Measurements from ENCODE around the gene GPS1. TPM values are rescaled to one million over a fixed set of nuclear protein-coding genes. Genes with fewer than 3 reads are reported as not detected.

Gene GPS1
- total and polyA plus RNA-seq, 2 of the 4 experiments (the other 2 are of a cell fraction), result 157 to 181 TPM

- Histone ChIP-seq H3K23ac (ENCODE audit: low read depth, low read length) (no peak overlapping the region), H3K27me3 (ENCODE audit: control insufficient read depth, insufficient read depth, low read length) (no peaks in the 10 kb centered on the region), H3K27ac (ENCODE audit: insufficient read depth, low read length) (no peak overlapping the region), H2AK5ac (ENCODE audit: low read depth, low read length) (no peak overlapping the region), H3K4ac (ENCODE audit: low read depth, low read length) (no peak overlapping the region), H2BK15ac (ENCODE audit: low read depth, low read length) (no peak overlapping the region), H3K9ac (ENCODE audit: low read depth, low read length) (no peak overlapping the region), H4K91ac (ENCODE audit: insufficient read depth, low read depth, low read length) (no peak overlapping the region), H2BK5ac (ENCODE audit: low read depth, low read length, poor library complexity, severe bottlenecking) (no peak overlapping the region), H3K56ac (ENCODE audit: extremely low read depth, insufficient read depth, low read length) (no peak overlapping the region), H2BK120ac (ENCODE audit: low read depth, low read length) (no peak overlapping the region), H3K18ac (ENCODE audit: low read depth, low read length) (no peak overlapping the region), H3K4me1 (ENCODE audit: control insufficient read depth, insufficient read depth, low read length) (no peaks in the 10 kb centered on the region; the same call in 1 of the 2 replicates), H2AFZ (replicated peaks; ENCODE audit: low read length, poor library complexity) (no peak overlapping the region), H2AK9ac (replicated peaks; ENCODE audit: low read depth, low read length, poor library complexity) (no peak overlapping the region), H3K9me1 (ENCODE audit: insufficient read depth, low read length) (no peaks in the 10 kb centered on the region), H4K5ac (ENCODE audit: low read depth, low read length) (no peak overlapping the region), H3K79me1 (ENCODE audit: low read depth in 1 of 2, low read length in 2 of 2) (peaks cover 11 to 24% of the 10 kb centered on the region in 2 experiments; a peak in 3 of 4 replicates), H4K20me1 (ENCODE audit: insufficient read depth, low read length) (no peaks in the 10 kb centered on the region; the same call in none of the 2 replicates), H3K4me3 (ENCODE audit: insufficient read depth, low read depth, low read length) (no peak overlapping the region), H3K9me3 (ENCODE audit: control insufficient read depth, insufficient read depth, low read length) (no peaks in the 10 kb centered on the region), H4K8ac (ENCODE audit: low read depth in 2 of 2, low read length in 2 of 2) (no peak overlapping the region), H3K36me3 (ENCODE audit: control insufficient read depth, insufficient read depth, low read length) (peaks cover 81% of the 10 kb centered on the region), H3K14ac (replicated peaks; ENCODE audit: low read depth, low read length) (no peak overlapping the region), H3K4me2 (ENCODE audit: low read depth, low read length) (no peak overlapping the region), H2BK20ac (ENCODE audit: low read depth, low read length) (no peak overlapping the region)
- BruUV-seq (replicated peaks), result no TSS peak
- ATAC-seq (ENCODE audit: low read depth), result no peak
- intact Hi-C loops (cut with micrococcal nuclease), result no loop called here
- in situ Hi-C loops (cut with MboI; ENCODE audit: low sequenced_read_pairs), result no loop called here
- POLR2A ChIA-PET (ENCODE audit: unreplicated experiment), result interaction anchor here (1.3 kb wide), 1 partner anchor 8 kb away, joined by 3 read pairs; no protein-coding TSS in a partner anchor
- CTCF ChIA-PET, result no interaction called here
- TF ChIP-seq POLR2A (IDR thresholded peaks at IDR 0.05; ENCODE audit: low read depth, low read length), result no peak
- TF ChIP-seq BHLHE40 (IDR thresholded peaks at IDR 0.05; ENCODE audit: low read depth, low read length), result no peak
- no peak for TF ChIP-seq MAZ (IDR thresholded peaks at IDR 0.05; ENCODE audit: borderline replicate concordance, low read depth, low read length)
- TF ChIP-seq, protein P1, sequence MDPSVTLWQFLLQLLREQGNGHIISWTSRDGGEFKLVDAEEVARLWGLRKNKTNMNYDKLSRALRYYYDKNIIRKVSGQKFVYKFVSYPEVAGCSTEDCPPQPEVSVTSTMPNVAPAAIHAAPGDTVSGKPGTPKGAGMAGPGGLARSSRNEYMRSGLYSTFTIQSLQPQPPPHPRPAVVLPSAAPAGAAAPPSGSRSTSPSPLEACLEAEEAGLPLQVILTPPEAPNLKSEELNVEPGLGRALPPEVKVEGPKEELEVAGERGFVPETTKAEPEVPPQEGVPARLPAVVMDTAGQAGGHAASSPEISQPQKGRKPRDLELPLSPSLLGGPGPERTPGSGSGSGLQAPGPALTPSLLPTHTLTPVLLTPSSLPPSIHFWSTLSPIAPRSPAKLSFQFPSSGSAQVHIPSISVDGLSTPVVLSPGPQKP (IDR thresholded peaks at IDR 0.05; ENCODE audit: borderline replicate concordance, low read depth, low read length), result no peak
- TF ChIP-seq, protein P2, sequence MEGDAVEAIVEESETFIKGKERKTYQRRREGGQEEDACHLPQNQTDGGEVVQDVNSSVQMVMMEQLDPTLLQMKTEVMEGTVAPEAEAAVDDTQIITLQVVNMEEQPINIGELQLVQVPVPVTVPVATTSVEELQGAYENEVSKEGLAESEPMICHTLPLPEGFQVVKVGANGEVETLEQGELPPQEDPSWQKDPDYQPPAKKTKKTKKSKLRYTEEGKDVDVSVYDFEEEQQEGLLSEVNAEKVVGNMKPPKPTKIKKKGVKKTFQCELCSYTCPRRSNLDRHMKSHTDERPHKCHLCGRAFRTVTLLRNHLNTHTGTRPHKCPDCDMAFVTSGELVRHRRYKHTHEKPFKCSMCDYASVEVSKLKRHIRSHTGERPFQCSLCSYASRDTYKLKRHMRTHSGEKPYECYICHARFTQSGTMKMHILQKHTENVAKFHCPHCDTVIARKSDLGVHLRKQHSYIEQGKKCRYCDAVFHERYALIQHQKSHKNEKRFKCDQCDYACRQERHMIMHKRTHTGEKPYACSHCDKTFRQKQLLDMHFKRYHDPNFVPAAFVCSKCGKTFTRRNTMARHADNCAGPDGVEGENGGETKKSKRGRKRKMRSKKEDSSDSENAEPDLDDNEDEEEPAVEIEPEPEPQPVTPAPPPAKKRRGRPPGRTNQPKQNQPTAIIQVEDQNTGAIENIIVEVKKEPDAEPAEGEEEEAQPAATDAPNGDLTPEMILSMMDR (conservative IDR thresholded peaks at IDR 0.05; ENCODE audit: low read depth, low read length), result no peak
- TF ChIP-seq MXI1 (IDR thresholded peaks at IDR 0.05; ENCODE audit: borderline replicate concordance, low read depth, low read length), result no peak
- TF ChIP-seq CEBPB (IDR thresholded peaks at IDR 0.05; ENCODE audit: low read depth, low read length), result no peak
- TF ChIP-seq SMC3 (IDR thresholded peaks at IDR 0.05; ENCODE audit: low read depth, low read length), result no peak
- no peak for TF ChIP-seq MAFK (IDR thresholded peaks at IDR 0.05; ENCODE audit: low read depth, low read length)
- TF ChIP-seq RFX5 (IDR thresholded peaks at IDR 0.05; ENCODE audit: low read depth, low read length), result no peak
- no peak for TF ChIP-seq CHD1 (IDR thresholded peaks at IDR 0.05; ENCODE audit: low read depth, low read length)
- WGBS, 2 experiments (ENCODE audit: extremely low coverage in 2 of 2, insufficient read length in 1 of 2), result 88% methylated on average over 15 of the region's 19 CpGs; no CpG with 5 or more reads in 1 of the 2 experiments
- dilution Hi-C loops (cut with HindIII; ENCODE audit: low sequenced_read_pairs, unreplicated experiment), result no loop called here
- DNase-seq, result no peak
Measured at GRCh38 chr17:82059272-82060000, 7.7 kb downstream of the GPS1 start.

Data from IMR-90 (cell line).